ENCODE measurements around the gene NAT8. TPM values are rescaled to one million over a fixed set of nuclear protein-coding genes. Genes with fewer than 3 reads are reported as not detected.
"Not testable (repeated sequence)": the region's sequence is repeated elsewhere in the genome, so short reads cannot be mapped to it uniquely, and the experiment has no call there.

NAT8 gene
- total and polyA plus RNA-seq, 2 of the 8 experiments (the other 6 are each of a cell fraction or from before 2014, with no cell fraction given), result not detected

GRCh38 chr2:73628493-73628892 lies 13.7 kb downstream of the NAT8 start:
- H3K9me3 ChIP-seq (ENCODE audit: insufficient read depth in 2 of 2, low read depth in 1 of 2, low read length in 1 of 2); H4K91ac ChIP-seq (replicated peaks; ENCODE audit: insufficient read length, low read length); DNase-seq (ENCODE audit: low read depth in 1 of 2, low spot score in 2 of 2); H2BK15ac ChIP-seq (ENCODE audit: low read length); H3K36me3 ChIP-seq (ENCODE audit: control insufficient read depth in 2 of 4, insufficient read depth in 4 of 4, low read length in 3 of 4); H3K27me3 ChIP-seq (replicated peaks in 1 of 4; ENCODE audit: control insufficient read depth in 3 of 4, extremely low read depth in 1 of 4, insufficient read depth in 3 of 4, low read length in 3 of 4); H4K5ac ChIP-seq (ENCODE audit: insufficient read length, low read depth, low read length); H3K56ac ChIP-seq (replicated peaks; ENCODE audit: insufficient read length, low read depth, low read length); H2BK120ac ChIP-seq (replicated peaks; ENCODE audit: low read depth, low read length); H3K9ac ChIP-seq (replicated peaks in 1 of 4; ENCODE audit: extremely low read depth in 1 of 4, low read depth in 3 of 4, low read length in 3 of 4); POLR2A ChIA-PET (ENCODE audit: partially characterized antibody); H2BK20ac ChIP-seq (ENCODE audit: low read length); H3K27ac ChIP-seq (ENCODE audit: low read depth, low read length); H2BK12ac ChIP-seq (ENCODE audit: low read depth, low read length); CTCF ChIA-PET (ENCODE audit: partially characterized antibody); H3K4me2 ChIP-seq (ENCODE audit: insufficient read depth in 1 of 2, low read depth in 2 of 2, low read length in 2 of 2); H3K23ac ChIP-seq (ENCODE audit: insufficient read length); H3K4ac ChIP-seq (replicated peaks; ENCODE audit: insufficient read length, low read depth, low read length); H2BK5ac ChIP-seq (ENCODE audit: low read depth, low read length); H3K23me2 ChIP-seq (ENCODE audit: low read depth, low read length); H4K8ac ChIP-seq (ENCODE audit: extremely low read depth, insufficient read depth, low read length); H3K79me1 ChIP-seq (ENCODE audit: low read depth, low read length); H2AK5ac ChIP-seq (ENCODE audit: low read depth, low read length); H3K4me3 ChIP-seq (ENCODE audit: extremely low read depth in 1 of 4, insufficient read depth in 2 of 4, low read depth in 3 of 4, low read length in 4 of 4); FAIRE-seq; H3K79me2 ChIP-seq (ENCODE audit: control insufficient read depth in 1 of 2, insufficient read depth in 2 of 2, low read length in 2 of 2); H3K4me1 ChIP-seq (replicated peaks in 1 of 4; ENCODE audit: control insufficient read depth in 3 of 4, insufficient read depth in 4 of 4, low read length in 3 of 4); H2AFZ ChIP-seq (ENCODE audit: low read length); H3K18ac ChIP-seq (ENCODE audit: extremely low read depth, low read length); H4K20me1 ChIP-seq (replicated peaks in 1 of 2; ENCODE audit: control insufficient read depth in 1 of 2, insufficient read depth in 2 of 2, low read length in 2 of 2); H3K14ac ChIP-seq (ENCODE audit: insufficient read length): not testable (repeated sequence)
- WGBS, 2 experiments (ENCODE audit: extremely low coverage in 1 of 2, insufficient coverage in 1 of 2, insufficient read length in 1 of 2, insufficient replicate concordance in 2 of 2, low coverage in 1 of 2, low lambda C conversion rate in 2 of 2, missing lambda C conversion rate in 1 of 2), result 96% methylated on average over 2 of the region's 2 CpGs; no CpG with 5 or more reads in 1 of the 2 experiments

GRCh38 chr2:73626237-73626636 lies 16.0 kb downstream of the NAT8 start:
- H3K4me2 ChIP-seq (ENCODE audit: insufficient read depth in 1 of 2, low read depth in 2 of 2, low read length in 2 of 2); H3K27me3 ChIP-seq (replicated peaks in 1 of 4; ENCODE audit: control insufficient read depth in 3 of 4, extremely low read depth in 1 of 4, insufficient read depth in 3 of 4, low read length in 3 of 4); POLR2A ChIA-PET (ENCODE audit: partially characterized antibody); H4K8ac ChIP-seq (ENCODE audit: extremely low read depth, insufficient read depth, low read length); H3K79me1 ChIP-seq (ENCODE audit: low read depth, low read length); H3K79me2 ChIP-seq (ENCODE audit: control insufficient read depth in 1 of 2, insufficient read depth in 2 of 2, low read length in 2 of 2); H3K4ac ChIP-seq (replicated peaks; ENCODE audit: insufficient read length, low read depth, low read length); H3K18ac ChIP-seq (ENCODE audit: extremely low read depth, low read length); H3K23ac ChIP-seq (ENCODE audit: insufficient read length); H3K23me2 ChIP-seq (ENCODE audit: low read depth, low read length); H2BK12ac ChIP-seq (ENCODE audit: low read depth, low read length); FAIRE-seq; H3K36me3 ChIP-seq (ENCODE audit: control insufficient read depth in 2 of 4, insufficient read depth in 4 of 4, low read length in 3 of 4); H2AK5ac ChIP-seq (ENCODE audit: low read depth, low read length); H4K91ac ChIP-seq (replicated peaks; ENCODE audit: insufficient read length, low read length); H3K4me1 ChIP-seq (replicated peaks in 1 of 4; ENCODE audit: control insufficient read depth in 3 of 4, insufficient read depth in 4 of 4, low read length in 3 of 4); H2BK20ac ChIP-seq (ENCODE audit: low read length); H2BK5ac ChIP-seq (ENCODE audit: low read depth, low read length); H2BK15ac ChIP-seq (ENCODE audit: low read length); H3K9ac ChIP-seq (replicated peaks in 1 of 4; ENCODE audit: extremely low read depth in 1 of 4, low read depth in 3 of 4, low read length in 3 of 4); H3K27ac ChIP-seq (ENCODE audit: low read depth, low read length); H2BK120ac ChIP-seq (replicated peaks; ENCODE audit: low read depth, low read length); H4K20me1 ChIP-seq (replicated peaks in 1 of 2; ENCODE audit: control insufficient read depth in 1 of 2, insufficient read depth in 2 of 2, low read length in 2 of 2); H2AFZ ChIP-seq (ENCODE audit: low read length); H4K5ac ChIP-seq (ENCODE audit: insufficient read length, low read depth, low read length); DNase-seq (ENCODE audit: low read depth in 1 of 2, low spot score in 2 of 2); H3K14ac ChIP-seq (ENCODE audit: insufficient read length); H3K56ac ChIP-seq (replicated peaks; ENCODE audit: insufficient read length, low read depth, low read length); H3K9me3 ChIP-seq (ENCODE audit: insufficient read depth in 2 of 2, low read depth in 1 of 2, low read length in 1 of 2); H3K4me3 ChIP-seq (ENCODE audit: extremely low read depth in 1 of 4, insufficient read depth in 2 of 4, low read depth in 3 of 4, low read length in 4 of 4): not testable (repeated sequence)
- CTCF ChIA-PET (ENCODE audit: partially characterized antibody), result interaction anchor here (0.6 kb wide), 1 partner anchor 22 kb away, joined by 3 read pairs; no protein-coding TSS in a partner anchor
- 54% methylated on average over 4 of the region's 5 CpGs; no CpG with 5 or more reads in 1 of the 2 experiments for WGBS, 2 experiments (ENCODE audit: extremely low coverage in 1 of 2, insufficient coverage in 1 of 2, insufficient read length in 1 of 2, insufficient replicate concordance in 2 of 2, low coverage in 1 of 2, low lambda C conversion rate in 2 of 2, missing lambda C conversion rate in 1 of 2)
